Adrenal gland (tissue), 12 donors: ENCODE results near the gene CHST8. TPM values are rescaled to one million over a fixed set of nuclear protein-coding genes. Genes with fewer than 3 reads are reported as not detected.

Experiments
- DNase-seq, 7 donors: peaks; one replicate each; pipeline ENCODE4 v3.0.0-alpha.2; 2019 to 2020
- H3K27ac ChIP-seq, 5 donors: fragments of 200-600 bp; sonication (generic) in 4 of 5; 1 replicate in 3 of 5; 2 replicates in 2 of 5; pipeline versions ENCODE4 v1.5.1 to v1.8.0; 2016 to 2020; ENCODE audit warnings: mild to moderate bottlenecking in 1 of 5
- H3K27me3 ChIP-seq: fragments of 200-600 bp; 2 replicates; pipeline ENCODE4 v1.8.0; 2021
- H3K36me3 ChIP-seq, 2 donors: fragments of 200-600 bp; replicated peaks in 1 of 2; 1 replicate in 1 of 2; 2 replicates in 1 of 2; pipeline versions ENCODE4 v1.5.1 to v1.8.0; 2018 to 2022
- H3K4me1 ChIP-seq, 2 donors: fragments of 200-600 bp; replicated peaks in 1 of 2; 1 replicate in 1 of 2; 2 replicates in 1 of 2; pipeline versions ENCODE4 v1.5.1 to v1.8.0; 2018 to 2021
- H3K4me3 ChIP-seq, 4 donors: fragments of 200-600 bp; sonication (generic) in 3 of 4; one replicate each; pipeline ENCODE4 v1.5.1; 2016 to 2018
- H3K9me3 ChIP-seq, 3 donors: fragments of 200-600 bp; sonication (generic) in 1 of 3; replicated peaks in 1 of 3; 1 replicate in 2 of 3; 2 replicates in 1 of 3; pipeline versions ENCODE4 v1.5.1 to v1.8.0; 2016 to 2021
- POLR2A ChIP-seq, 2 donors: fragments of 450-650 bp; IDR thresholded peaks; one replicate each; pipeline ENCODE4 v1.6.1; 2017; ENCODE audit warnings: antibody characterized with exemption in 2 of 2, mild to moderate bottlenecking in 2 of 2, moderate library complexity in 1 of 2
- WGBS, 4 donors: extraction: QIAGEN DNeasy Blood & Tissue Kit in 2 of 4; methylation state at CpG; one replicate each; pipeline versions ENCODE4 v1.1.5 to v1.1.7; 2013 to 2017; 5-methylcytosine and 5-hydroxymethylcytosine counted together
- intact Hi-C, 2 donors: fragments of 100-400 bp; cut with DNase I; formaldehyde crosslinking; loops; one replicate each; pipeline versions ENCODE4 v1.14.1 to v1.15.0; 2022 to 2023
- polyA plus RNA-seq, 3 donors: library from polyadenylated mRNA; stranded (reverse); fragments of 200-250 nt in 2 of 3; fragments of 350-450 nt in 1 of 3; fragmentation: Illumina TruSeq in 1 of 3; extraction: RNeasy Lipid Tissue Mini Kit (QIAGEN cat#74804) in 1 of 3; gene quantifications; one replicate each; pipeline ENCODE4 v1.2.3, GENCODE V29; 2013 to 2014
- total RNA-seq, 9 donors: library from RNA; depleted of rRNA in 4 of 9; stranded (reverse); fragments of >200 nt in 4 of 9; fragments of 120-200 nt in 1 of 9; fragmentation: NEBNext Ultra II Directional in 1 of 9; extraction: Animal tissue kit (Norgen Biotek cat#: 25700) in 1 of 9; gene quantifications; one replicate each; pipeline versions ENCODE4 v1.1.0 to v1.2.4, GENCODE V29; 2013 to 2023
- TF ChIP-seq, protein P1 (sequence below), 6 experiments: fragments of 450-650 bp in 4 of 6; fragments of 200-600 bp in 2 of 6; sonication (generic) in 1 of 6; IDR thresholded peaks; 1 replicate in 5 of 6; 2 replicates in 1 of 6; pipeline versions ENCODE4 v1.5.1 to v1.8.0; 2016 to 2021; ENCODE audit warnings: antibody characterized with exemption in 6 of 6, mild to moderate bottlenecking in 2 of 6, moderate library complexity in 1 of 6
- donor health status: healthy with polysubstance abuse.
- donor health status: Bipolar disorder and iron deficiency.
- donor health status: DM: yes; HTN: yes; CAD: no.
- donor health status: DM: no; HTN: no; CAD: no.
- donor health status: DM: no; HTN: no; CAD: no.
- donor health status: DM: yes; HTN: yes; CAD: no.

CHST8 gene
- total and polyA plus RNA-seq, 12 donors: 0.06 to 1.9 (median 0.61) TPM; not detected in 4

DNA sequence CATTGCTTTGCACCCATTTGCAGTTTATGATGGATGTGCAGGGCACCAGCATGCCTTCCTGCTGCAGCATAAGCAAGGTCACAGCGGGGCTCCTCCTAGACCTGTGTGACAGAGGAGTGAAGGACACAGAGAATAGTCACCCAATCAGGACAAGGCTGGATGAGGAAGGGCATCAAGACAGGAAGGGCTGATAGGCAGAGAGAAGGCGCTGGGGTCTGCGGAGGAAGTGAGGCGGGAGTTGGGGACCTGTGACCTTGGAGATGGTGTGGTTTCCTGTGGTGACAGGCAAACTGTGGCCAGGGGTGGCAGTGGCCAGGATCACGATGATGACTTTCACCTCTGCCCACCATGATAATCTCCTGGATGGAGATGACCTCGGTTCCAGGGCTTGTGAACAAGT lies 158.5 kb downstream of the CHST8 start:
- intact Hi-C loops: no loop called here
- H3K9me3 ChIP-seq: no peaks in the 10 kb centered on the region
- no peaks in the 10 kb centered on the region for H3K27me3 ChIP-seq
- TF ChIP-seq, protein P1, sequence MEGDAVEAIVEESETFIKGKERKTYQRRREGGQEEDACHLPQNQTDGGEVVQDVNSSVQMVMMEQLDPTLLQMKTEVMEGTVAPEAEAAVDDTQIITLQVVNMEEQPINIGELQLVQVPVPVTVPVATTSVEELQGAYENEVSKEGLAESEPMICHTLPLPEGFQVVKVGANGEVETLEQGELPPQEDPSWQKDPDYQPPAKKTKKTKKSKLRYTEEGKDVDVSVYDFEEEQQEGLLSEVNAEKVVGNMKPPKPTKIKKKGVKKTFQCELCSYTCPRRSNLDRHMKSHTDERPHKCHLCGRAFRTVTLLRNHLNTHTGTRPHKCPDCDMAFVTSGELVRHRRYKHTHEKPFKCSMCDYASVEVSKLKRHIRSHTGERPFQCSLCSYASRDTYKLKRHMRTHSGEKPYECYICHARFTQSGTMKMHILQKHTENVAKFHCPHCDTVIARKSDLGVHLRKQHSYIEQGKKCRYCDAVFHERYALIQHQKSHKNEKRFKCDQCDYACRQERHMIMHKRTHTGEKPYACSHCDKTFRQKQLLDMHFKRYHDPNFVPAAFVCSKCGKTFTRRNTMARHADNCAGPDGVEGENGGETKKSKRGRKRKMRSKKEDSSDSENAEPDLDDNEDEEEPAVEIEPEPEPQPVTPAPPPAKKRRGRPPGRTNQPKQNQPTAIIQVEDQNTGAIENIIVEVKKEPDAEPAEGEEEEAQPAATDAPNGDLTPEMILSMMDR (IDR thresholded peaks at IDR 0.05): no peak
- no peak for TF ChIP-seq POLR2A (IDR thresholded peaks at IDR 0.05)
- H3K4me3 ChIP-seq: no peak overlapping the region
- H3K36me3 ChIP-seq: no peaks in the 10 kb centered on the region
- 15 to 35% (median 28%) methylated on average over 5 to 6 of the region's 6 CpGs for WGBS, 4 donors
- DNase-seq: no peak
- no peak overlapping the region for H3K27ac ChIP-seq
- H3K4me1 ChIP-seq: no peaks in the 10 kb centered on the region

DNA sequence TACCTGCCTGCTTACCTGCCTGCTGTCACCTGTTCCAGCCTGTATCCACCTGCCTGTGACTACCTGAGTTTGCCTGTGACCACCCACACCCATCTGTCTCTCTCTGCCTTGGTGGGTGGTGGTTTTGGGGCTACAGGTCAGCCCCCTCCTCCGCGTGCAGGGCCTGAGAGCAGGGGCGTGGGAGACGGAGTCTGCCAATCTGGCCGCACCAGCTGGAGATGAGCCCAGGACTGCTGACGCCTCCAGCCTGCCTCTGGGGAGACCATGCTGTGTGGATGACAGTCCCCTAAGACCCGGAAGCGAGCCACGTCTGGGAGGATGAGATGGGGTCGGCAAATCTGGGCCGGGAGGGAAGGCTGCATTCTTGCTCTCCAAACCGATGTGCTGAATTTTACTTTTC lies 159.0 kb downstream of the CHST8 start:
- intact Hi-C loops: no loop called here
- H3K27ac ChIP-seq: no peak overlapping the region
- DNase-seq: no peak
- 43 to 64% (median 59%) methylated on average over 6 to 12 of the region's 12 CpGs for WGBS, 4 donors
- H3K9me3 ChIP-seq: no peaks in the 10 kb centered on the region
- no peaks in the 10 kb centered on the region for H3K36me3 ChIP-seq
- no peak overlapping the region for H3K4me3 ChIP-seq
- H3K27me3 ChIP-seq: no peaks in the 10 kb centered on the region
- no peaks in the 10 kb centered on the region for H3K4me1 ChIP-seq
- TF ChIP-seq POLR2A (IDR thresholded peaks at IDR 0.05): no peak
- TF ChIP-seq, protein P1 (IDR thresholded peaks at IDR 0.05): no peak

DNA sequence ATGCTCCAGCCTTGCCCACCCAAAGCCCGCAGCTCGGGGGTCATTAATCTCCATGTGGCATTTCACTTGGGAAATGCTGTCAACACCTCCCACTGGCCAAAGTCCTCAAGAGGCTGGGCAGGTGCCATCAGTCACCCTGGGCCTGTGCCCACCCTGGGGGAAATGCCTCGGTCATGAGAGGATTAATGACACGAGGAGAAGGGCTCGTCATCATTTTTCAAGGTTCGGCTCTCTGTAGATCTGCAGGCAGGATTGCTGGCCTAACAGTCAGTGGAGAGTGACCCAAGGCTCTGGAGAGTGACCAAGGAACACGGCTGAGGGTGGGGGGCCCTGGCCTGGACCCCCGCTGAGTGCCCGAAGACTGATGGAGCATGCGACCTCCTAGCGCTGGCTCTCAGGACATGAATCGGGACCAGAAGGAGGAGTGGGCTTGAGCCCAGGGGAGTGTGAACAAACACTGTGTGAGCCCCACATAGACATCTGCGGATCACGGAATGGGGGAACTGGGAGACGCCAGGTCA lies 159.7 kb downstream of the CHST8 start:
- Histone ChIP-seq H3K4me3 (no peak overlapping the region), H3K4me1 (no peaks in the 10 kb centered on the region), H3K27me3 (no peaks in the 10 kb centered on the region), H3K27ac (no peak overlapping the region), H3K9me3 (no peaks in the 10 kb centered on the region), H3K36me3 (no peaks in the 10 kb centered on the region)
- intact Hi-C loops: no loop called here
- TF ChIP-seq POLR2A (IDR thresholded peaks at IDR 0.05): no peak
- TF ChIP-seq, protein P1 (IDR thresholded peaks at IDR 0.05): no peak
- no peak for DNase-seq
- WGBS, 4 donors: 69 to 75% (median 72%) methylated on average over 7 to 15 of the region's 15 CpGs

DNA sequence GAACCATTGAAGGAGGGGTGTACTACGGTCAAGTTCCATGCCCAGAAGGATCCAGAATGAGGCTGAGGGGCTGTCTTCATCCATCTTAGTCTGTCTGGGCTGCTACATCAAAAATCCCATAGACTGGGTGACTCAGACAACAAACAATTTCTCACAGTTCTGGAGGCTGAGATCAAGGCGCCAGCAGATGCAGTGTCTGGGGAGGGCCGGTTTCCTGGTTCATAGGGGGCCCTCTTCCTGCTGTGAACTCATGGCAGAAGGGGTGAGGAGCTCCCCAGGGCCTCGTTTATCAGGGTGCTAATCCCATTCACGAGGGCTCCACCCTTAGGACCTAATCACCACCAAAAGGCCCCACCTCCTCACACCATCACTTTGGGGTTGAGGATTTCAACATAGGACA lies 160.2 kb downstream of the CHST8 start:
- Histone ChIP-seq H3K9me3 (no peaks in the 10 kb centered on the region), H3K27ac (no peak overlapping the region), H3K36me3 (no peaks in the 10 kb centered on the region), H3K27me3 (no peaks in the 10 kb centered on the region), H3K4me3 (no peak overlapping the region), H3K4me1 (no peaks in the 10 kb centered on the region)
- intact Hi-C loops: no loop called here
- TF ChIP-seq, protein P1 (IDR thresholded peaks at IDR 0.05): no peak
- TF ChIP-seq POLR2A (IDR thresholded peaks at IDR 0.05): no peak
- WGBS, 4 donors: 64 to 75% (median 71%) methylated on average over 3 to 5 of the region's 5 CpGs
- DNase-seq: no peak
